CD4-positive, alpha-beta T cell treated with Interleukin-10 for 1 hour (primary cell): ENCODE results near the gene DLGAP1.

Experiments used
- DNase-seq: peaks from one replicate; pipeline ENCODE4 v3.0.0-alpha.2; 2020

The DLGAP1 gene

DNA sequence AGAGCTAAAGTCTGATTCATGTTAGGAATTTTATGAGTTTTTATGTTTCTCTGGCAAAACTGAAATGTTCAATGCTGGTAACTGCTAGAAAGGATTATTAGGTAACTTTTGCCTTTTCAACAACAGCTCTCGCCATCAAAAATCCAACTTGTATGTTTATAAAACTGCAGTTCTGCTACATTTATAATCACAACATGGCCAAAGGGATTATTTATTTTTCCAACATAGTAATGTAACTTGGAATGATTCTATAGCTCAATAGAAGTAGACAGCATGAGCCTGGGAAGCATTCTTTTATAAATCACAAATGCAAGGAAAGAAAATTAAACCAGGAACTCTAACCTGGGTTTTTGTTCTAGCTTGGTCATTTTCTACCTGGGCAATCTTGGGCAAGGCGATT is 534.3 kb downstream of the DLGAP1 start:
- DNase-seq = no peak

- no peak for DNase-seq
Measured at GRCh38 chr18:3919396-3920061, 535.6 kb downstream of the DLGAP1 start.

DNA sequence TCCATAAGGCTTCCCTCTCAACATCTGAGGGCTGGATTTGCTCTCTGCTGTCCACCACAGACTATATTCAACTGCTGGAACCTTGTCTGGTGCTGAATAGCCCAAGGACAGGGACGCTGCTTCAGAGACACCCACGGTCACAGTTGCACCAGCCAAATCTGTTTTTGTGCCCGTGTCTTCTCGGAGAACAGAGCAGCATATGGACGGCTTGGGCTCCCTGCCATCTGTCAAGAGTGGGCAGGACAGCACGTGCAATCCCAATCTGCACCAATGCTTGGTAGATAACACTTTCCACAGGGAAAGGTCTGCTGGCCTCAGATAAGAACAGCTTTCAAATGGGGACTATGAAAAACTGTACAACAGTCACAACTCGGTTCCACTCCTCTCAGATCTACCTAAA is 539.0 kb downstream of the DLGAP1 start:
- DNase-seq = no peak

GRCh38 chr18:3914833-3915610 is 540.1 kb downstream of the DLGAP1 start:
- no peak for DNase-seq

- no peak for DNase-seq
Measured at GRCh38 chr18:3914109-3914508, 541.0 kb downstream of the DLGAP1 start.

DNA sequence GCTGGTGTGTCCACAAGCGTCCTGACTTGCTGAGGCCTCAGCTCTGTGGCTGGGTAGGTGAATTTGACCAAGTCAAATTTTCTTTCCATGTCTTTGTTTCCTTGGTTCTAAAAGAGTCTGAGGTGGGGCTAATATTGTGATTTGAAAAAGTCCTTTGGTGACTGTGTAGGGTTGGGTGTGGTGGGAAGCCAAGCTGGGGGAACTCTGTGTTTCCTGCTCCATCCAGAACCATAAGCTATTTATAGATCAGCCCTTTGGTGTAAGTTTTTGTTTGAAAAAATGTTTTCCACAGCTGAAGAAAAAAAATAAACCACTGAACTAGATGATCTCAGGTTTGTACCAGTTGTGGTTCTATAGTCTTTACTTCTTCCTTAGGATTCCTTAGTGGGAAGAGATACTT is 542.4 kb downstream of the DLGAP1 start:
- DNase-seq = no peak

GRCh38 chr18:3911413-3911812 is 543.7 kb downstream of the DLGAP1 start:
- DNase-seq = no peak

GRCh38 chr18:3910512-3910911 is 544.6 kb downstream of the DLGAP1 start:
- DNase-seq = no peak

DNA sequence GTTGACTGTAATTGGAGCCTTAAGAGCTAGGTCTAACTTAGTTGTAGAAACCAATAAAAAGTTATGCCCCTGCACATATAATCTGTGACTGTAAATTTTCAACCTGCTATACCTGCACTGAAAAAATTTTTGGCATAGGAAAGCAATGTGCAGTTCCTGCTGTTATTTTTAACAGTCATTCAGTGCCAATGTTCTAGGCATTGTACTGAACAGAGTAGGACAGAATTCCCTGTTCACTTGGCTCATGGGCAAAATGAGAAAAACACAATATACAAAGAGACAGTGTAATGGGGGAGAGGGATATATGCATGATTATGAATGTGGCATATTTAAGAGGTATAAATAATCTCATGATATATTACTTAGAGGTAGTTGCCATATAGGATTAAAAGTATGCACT is 547.2 kb downstream of the DLGAP1 start:
- no peak for DNase-seq

DNA sequence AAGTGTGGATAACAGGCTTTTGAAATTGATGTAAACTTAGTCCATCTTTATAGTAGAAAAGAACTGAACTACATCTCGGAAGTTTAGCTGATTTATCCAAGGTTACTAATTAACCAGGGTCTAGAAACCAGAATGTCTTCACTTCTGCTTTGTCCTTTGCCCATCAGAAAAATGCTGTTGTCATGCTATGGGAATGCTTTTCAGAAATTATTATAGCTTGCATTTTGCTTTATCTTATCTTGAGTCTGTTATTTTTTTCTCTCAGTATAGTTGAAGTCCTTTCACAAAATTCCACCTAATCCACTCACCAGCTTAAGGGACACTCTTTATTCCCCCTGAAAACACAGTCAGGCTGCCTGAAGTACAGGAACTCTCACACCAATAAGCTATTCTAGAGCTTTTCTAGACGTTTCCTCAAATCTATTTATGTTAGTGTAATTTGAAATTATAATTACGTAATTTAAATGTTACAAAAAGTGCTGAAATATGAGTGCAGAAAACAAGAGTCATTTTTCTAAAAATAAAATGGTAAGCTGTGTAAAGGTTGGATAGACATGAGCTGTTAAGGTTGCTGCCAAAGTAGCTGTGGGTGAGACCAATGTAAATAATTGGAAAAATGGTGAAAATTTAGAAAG is 548.9 kb downstream of the DLGAP1 start:
- no peak for DNase-seq

DNA sequence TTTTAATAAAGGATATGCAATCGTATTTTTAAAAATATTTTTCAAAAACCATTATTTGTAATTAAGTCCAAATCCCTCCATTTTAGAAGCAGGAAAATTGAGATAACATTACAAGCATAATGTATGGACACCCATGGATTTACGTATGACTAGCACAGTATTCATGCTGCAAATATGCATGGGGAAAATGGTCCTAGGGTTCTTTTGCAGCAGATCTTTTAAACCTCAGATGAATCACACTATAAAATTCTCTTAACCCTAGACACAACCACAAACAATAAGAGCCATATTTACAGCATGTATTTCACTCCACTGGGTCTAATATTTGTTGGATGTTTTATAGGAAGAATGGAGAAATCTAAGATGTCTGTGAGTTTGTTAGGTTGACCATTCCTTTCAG is 551.8 kb downstream of the DLGAP1 start:
- no peak for DNase-seq

- DNase-seq = no peak
Measured at GRCh38 chr18:3902676-3903075, 552.4 kb downstream of the DLGAP1 start.

DNA sequence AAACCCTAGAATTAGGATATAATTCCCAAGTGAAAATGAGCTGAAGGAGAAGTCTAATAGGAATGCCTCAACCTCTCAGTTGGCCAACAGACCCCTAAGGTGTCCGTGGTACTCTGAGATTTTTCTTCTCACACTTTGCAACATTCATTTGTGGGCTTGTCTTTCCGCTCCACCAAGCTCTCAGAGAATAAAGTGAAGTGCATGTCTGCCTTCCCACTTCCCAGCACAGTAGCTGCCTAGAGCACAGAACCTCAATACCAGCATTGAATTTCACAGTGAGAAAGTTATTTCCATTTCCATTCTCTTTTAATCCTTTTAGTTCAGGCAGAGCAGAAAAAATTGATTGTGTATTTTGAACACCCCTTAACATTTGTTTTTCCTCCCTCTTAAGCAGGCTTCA is 553.3 kb downstream of the DLGAP1 start:
- DNase-seq = no peak

DNA sequence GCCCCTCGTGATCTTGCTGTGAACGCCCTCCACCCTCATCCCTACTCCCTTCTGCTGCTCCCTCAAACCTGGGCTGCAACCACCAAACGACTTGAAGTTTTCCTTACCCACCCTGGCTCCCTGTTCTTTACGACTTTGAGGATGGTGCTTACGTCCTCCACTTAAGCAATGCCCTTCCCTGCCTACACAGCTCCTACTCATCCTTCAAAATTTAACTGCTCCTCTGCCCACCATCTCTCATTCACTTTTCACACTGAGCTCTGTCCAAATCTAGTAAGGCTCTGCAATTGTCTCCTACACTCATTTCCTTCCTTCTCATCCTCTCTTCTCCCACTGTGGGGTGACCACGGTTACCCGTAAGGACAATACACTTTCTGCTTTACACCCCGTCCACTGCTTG is 554.1 kb downstream of the DLGAP1 start:
- DNase-seq = no peak

DNA sequence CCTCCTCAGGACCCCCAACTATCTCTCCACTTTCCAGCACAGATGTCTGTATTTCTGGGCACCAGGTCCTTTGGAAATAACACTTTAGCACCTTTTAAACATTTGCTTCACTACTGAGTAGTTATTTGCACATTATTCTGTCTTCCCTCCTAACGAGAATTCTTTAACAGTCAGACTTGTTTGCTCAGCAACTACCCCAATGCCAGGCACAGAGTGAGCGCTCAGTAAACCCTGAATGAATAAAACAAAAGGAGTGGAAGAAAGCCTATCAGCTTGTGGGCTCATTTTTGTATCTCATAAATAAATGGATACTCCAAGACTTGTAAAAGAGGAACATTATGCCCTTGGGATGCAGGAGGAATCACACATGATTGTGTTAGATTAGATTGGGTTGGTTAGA is 554.8 kb downstream of the DLGAP1 start:
- no peak for DNase-seq

- no peak for DNase-seq
Measured at GRCh38 chr18:3898861-3899613, 556.1 kb downstream of the DLGAP1 start.

DNA sequence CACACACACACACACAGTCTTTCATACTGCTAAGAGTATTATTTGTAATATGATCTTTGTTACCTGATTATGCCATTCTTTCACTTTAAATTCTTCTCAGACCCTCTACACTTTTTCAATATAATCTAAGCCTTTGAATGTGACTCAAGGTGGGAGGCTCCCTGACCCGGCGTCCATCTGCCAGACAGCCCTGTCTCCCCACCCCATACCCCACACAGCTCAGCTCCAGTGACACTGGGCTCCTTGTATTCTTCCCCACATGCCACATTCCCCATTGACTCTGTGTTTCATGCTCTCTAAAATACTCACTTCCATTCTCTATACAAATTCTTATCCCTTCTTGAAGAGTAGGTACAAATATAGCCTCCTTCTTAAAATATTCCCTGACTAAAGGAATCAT is 563.0 kb downstream of the DLGAP1 start:
- no peak for DNase-seq

- no peak for DNase-seq
Measured at GRCh38 chr18:3891245-3891644, 563.9 kb downstream of the DLGAP1 start.

DNA sequence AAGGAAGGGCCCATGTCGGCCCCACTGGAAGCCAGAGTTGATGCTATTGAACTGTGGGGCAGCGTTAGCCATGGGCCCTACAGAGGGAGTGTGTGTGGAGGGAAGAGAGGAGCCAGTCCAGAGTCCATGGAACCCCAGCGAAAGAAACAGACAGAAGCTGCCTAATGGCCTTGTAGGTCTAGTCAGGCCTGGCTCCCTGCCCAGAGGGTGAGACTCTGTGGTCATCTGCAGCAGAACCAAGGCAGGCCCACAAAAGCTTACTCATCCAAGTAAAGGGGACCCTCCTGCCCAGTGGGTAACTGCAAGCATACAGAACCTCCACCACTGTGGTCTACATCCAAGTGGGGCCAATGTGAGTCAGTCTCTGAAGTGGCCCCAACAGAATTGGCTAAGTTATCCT is 565.3 kb downstream of the DLGAP1 start:
- no peak for DNase-seq

DNA sequence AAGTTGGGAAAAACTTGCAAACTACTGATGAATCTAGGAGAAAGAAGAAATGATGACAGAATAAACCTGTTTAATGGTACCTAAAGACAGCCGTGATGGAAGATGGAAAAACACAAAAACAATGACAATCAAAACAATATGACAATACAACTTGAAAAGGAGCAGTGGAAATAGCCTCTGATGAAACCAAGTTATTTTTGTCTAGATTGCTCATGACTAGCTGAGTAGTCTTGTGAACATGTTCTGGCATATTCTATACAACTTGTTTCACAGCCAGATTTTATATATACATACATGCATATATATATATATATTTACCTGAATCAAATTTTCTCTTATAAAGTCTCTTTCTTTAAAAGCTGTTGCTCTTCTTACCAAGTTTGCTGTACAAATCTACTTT is 566.0 kb downstream of the DLGAP1 start:
- DNase-seq = no peak

DNA sequence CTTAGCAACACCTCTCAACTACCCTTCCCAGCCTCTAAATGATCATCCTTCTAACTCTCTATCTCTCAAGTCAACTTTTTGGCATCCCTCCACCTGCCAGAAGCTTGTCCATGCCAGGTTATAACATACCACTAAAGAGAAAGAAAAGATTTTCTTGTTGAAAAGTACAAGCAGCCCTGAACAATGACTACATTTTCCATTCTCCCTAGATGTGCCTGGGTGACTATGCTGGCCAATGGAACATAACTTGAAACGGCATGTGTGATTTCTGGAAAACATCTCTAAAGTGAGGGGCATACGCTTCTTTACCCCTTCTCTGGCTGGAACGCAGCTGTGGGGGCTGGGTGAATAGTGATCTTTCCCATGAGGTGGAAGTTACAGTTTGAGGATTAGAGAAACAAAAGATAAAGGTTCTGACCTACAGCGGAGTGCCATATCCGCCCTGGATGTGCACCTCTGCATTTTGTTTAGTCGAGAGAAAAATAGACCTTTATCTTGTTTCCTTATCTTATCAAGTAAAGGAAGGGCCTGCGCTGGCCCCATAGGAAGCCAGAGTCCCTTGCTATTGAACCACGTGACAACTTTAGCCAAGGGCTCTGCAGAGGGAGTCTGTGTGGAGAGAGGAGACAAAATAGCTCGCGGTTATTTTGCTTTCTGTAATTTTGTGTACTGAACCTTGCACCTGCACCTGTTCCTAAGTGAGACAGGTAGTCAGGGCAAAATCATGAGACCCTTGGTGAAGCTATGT is 568.4 kb downstream of the DLGAP1 start:
- no peak for DNase-seq

DNA sequence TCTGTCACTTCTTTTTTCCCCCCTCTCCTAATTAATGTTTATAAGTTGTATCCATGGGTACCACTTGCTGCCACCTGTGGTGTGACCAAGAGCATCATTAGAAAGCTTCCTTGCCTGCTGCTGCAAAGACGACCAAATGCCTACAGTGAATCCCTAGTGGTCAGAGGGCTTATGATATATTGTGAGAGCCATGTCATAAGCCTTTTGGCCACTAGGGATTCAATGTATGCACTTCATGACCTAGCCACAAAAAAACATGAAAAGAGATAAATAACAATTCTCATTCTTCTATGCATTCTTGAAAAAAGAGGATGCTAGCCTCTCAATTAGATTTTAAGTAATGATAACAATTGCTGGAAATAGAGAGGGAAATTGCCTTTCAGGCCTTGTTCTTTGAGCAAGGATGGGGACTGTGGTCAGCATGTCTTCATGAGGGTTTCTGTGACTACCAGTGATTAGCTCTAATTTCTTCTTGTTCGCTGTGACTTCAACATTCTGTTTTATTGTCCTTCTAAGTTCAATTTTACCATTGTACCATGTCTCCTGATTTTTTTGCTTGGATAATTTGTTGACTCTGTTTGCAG is 569.8 kb downstream of the DLGAP1 start:
- no peak for DNase-seq

GRCh38 chr18:3879836-3880120 is 575.3 kb downstream of the DLGAP1 start:
- no peak for DNase-seq
